ENCODE results near the gene CXCL14. TPM values are rescaled to one million over a fixed set of nuclear protein-coding genes. Genes with fewer than 3 reads are reported as not detected.

Gene CXCL14
- total RNA-seq, 2 donors from 2014 or later, result 2.2 to 2.4 TPM

- no peak for TF ChIP-seq POLR2A (IDR thresholded peaks at IDR 0.05)
- TF ChIP-seq POLR2AphosphoS5 (IDR thresholded peaks at IDR 0.05), result no peak
- TF ChIP-seq CTCF (IDR thresholded peaks at IDR 0.05), result no peak
- intact Hi-C loops (cut with DNase I), result no loop called here
- no peak overlapping the region for H3K27ac ChIP-seq
- no peaks in the 10 kb centered on the region for H3K4me1 ChIP-seq (replicated peaks)
- WGBS, result 75% methylated on average over 4 of the region's 4 CpGs
- H3K27me3 ChIP-seq (replicated peaks; ENCODE audit: insufficient read depth), result peaks cover 41% of the 10 kb centered on the region
- no peak overlapping the region for H3K4me3 ChIP-seq
- H3K9me3 ChIP-seq, result no peaks in the 10 kb centered on the region
- no peaks in the 10 kb centered on the region for H3K36me3 ChIP-seq
- DNase-seq (ENCODE audit: low spot score), result no peak
Observed at GRCh38 chr5:135539430-135540005, 39.3 kb downstream of the CXCL14 start.

GRCh38 chr5:135538261-135538660 lies 40.5 kb downstream of the CXCL14 start:
- Histone ChIP-seq H3K9me3 (no peaks in the 10 kb centered on the region), H3K27ac (no peak overlapping the region), H3K4me3 (no peak overlapping the region), H3K36me3 (no peaks in the 10 kb centered on the region), H3K4me1 (replicated peaks) (no peaks in the 10 kb centered on the region), H3K27me3 (replicated peaks; ENCODE audit: insufficient read depth) (peaks cover 34% of the 10 kb centered on the region)
- WGBS, result 93% methylated on average over 5 of the region's 5 CpGs
- DNase-seq (ENCODE audit: low spot score), result no peak
- TF ChIP-seq POLR2AphosphoS5 (IDR thresholded peaks at IDR 0.05) (no peak), POLR2A (IDR thresholded peaks at IDR 0.05) (no peak), CTCF (IDR thresholded peaks at IDR 0.05) (no peak)
- intact Hi-C loops (cut with DNase I), result no loop called here

- H3K4me1 ChIP-seq (replicated peaks), result no peaks in the 10 kb centered on the region
- H3K36me3 ChIP-seq, result no peaks in the 10 kb centered on the region
- H3K27ac ChIP-seq, result no peak overlapping the region
- TF ChIP-seq POLR2AphosphoS5 (IDR thresholded peaks at IDR 0.05) (no peak), POLR2A (IDR thresholded peaks at IDR 0.05) (no peak), CTCF (IDR thresholded peaks at IDR 0.05) (no peak)
- H3K27me3 ChIP-seq (replicated peaks; ENCODE audit: insufficient read depth), result peaks cover 34% of the 10 kb centered on the region
- intact Hi-C loops (cut with DNase I), result no loop called here
- H3K4me3 ChIP-seq, result no peak overlapping the region
- no peaks in the 10 kb centered on the region for H3K9me3 ChIP-seq
- WGBS, result 95% methylated on average over 2 of the region's 2 CpGs
- no peak for DNase-seq (ENCODE audit: low spot score)
Observed at GRCh38 chr5:135537745-135538144, 41.0 kb downstream of the CXCL14 start.

GRCh38 chr5:135537271-135537670 lies 41.5 kb downstream of the CXCL14 start:
- 69% methylated on average over 6 of the region's 7 CpGs for WGBS
- no peaks in the 10 kb centered on the region for H3K9me3 ChIP-seq
- no peak overlapping the region for H3K4me3 ChIP-seq
- intact Hi-C loops (cut with DNase I), result no loop called here
- H3K4me1 ChIP-seq (replicated peaks), result no peaks in the 10 kb centered on the region
- TF ChIP-seq POLR2AphosphoS5 (IDR thresholded peaks at IDR 0.05), result no peak
- TF ChIP-seq POLR2A (IDR thresholded peaks at IDR 0.05), result no peak
- no peak for TF ChIP-seq CTCF (IDR thresholded peaks at IDR 0.05)
- H3K36me3 ChIP-seq, result no peaks in the 10 kb centered on the region
- no peak overlapping the region for H3K27ac ChIP-seq
- peaks cover 34% of the 10 kb centered on the region for H3K27me3 ChIP-seq (replicated peaks; ENCODE audit: insufficient read depth)
- no peak for DNase-seq (ENCODE audit: low spot score)
